Measurements from ENCODE around the gene ARSK. TPM values are rescaled to one million over a fixed set of nuclear protein-coding genes. Genes with fewer than 3 reads are reported as not detected.

ARSK gene
- total RNA-seq, 2 donors from 2014 or later, result 4.3 to 6.2 TPM

- no peak overlapping the region for H3K4me3 ChIP-seq
- TF ChIP-seq CTCF (IDR thresholded peaks at IDR 0.05) (no peak), POLR2A (IDR thresholded peaks at IDR 0.05) (no peak)
- DNase-seq (no peak), ATAC-seq (no peak)
- no peaks in the 10 kb centered on the region for H3K4me1 ChIP-seq
- no peaks in the 10 kb centered on the region for H3K36me3 ChIP-seq (replicated peaks in 1 of 2; ENCODE audit: insufficient read depth in 1 of 2, low read depth in 2 of 2)
- H3K27me3 ChIP-seq, result no peaks in the 10 kb centered on the region
- WGBS, 2 donors, result 82 to 91% methylated on average over 4 of the region's 4 CpGs
- no peaks in the 10 kb centered on the region for H3K9me3 ChIP-seq
- intact Hi-C loops (cut with DNase I), result no loop called here
- H3K27ac ChIP-seq, result no peak overlapping the region
Observed at GRCh38 chr5:95565280-95565920, 10.5 kb downstream of the ARSK start.

- Histone ChIP-seq H3K36me3 (replicated peaks in 1 of 2; ENCODE audit: insufficient read depth in 1 of 2, low read depth in 2 of 2) (no peaks in the 10 kb centered on the region), H3K27me3 (no peaks in the 10 kb centered on the region), H3K9me3 (no peaks in the 10 kb centered on the region), H3K27ac (no peak overlapping the region), H3K4me1 (no peaks in the 10 kb centered on the region), H3K4me3 (no peak overlapping the region)
- 91 to 95% methylated on average over 2 of the region's 2 CpGs for WGBS, 2 donors
- TF ChIP-seq POLR2A (IDR thresholded peaks at IDR 0.05), result no peak
- TF ChIP-seq CTCF (IDR thresholded peaks at IDR 0.05), result no peak
- intact Hi-C loops (cut with DNase I), result no loop called here
- no peak for ATAC-seq
- no peak for DNase-seq
Observed at GRCh38 chr5:95572016-95572415, 17.1 kb downstream of the ARSK start.

GRCh38 chr5:95581576-95581975, 26.7 kb downstream of the ARSK start:
- H3K27ac ChIP-seq, result no peak overlapping the region
- intact Hi-C loops (cut with DNase I), result no loop called here
- no peaks in the 10 kb centered on the region for H3K4me1 ChIP-seq
- no peak for ATAC-seq
- no peak for DNase-seq
- no peak overlapping the region for H3K4me3 ChIP-seq
- H3K27me3 ChIP-seq, result no peaks in the 10 kb centered on the region
- WGBS, 2 donors, result 91 to 99% methylated on average over 2 of the region's 2 CpGs
- no peaks in the 10 kb centered on the region for H3K9me3 ChIP-seq
- TF ChIP-seq POLR2A (IDR thresholded peaks at IDR 0.05) (no peak), CTCF (IDR thresholded peaks at IDR 0.05) (no peak)
- no peaks in the 10 kb centered on the region for H3K36me3 ChIP-seq (replicated peaks in 1 of 2; ENCODE audit: insufficient read depth in 1 of 2, low read depth in 2 of 2)

- no peaks in the 10 kb centered on the region for H3K4me1 ChIP-seq
- no peak for TF ChIP-seq CTCF (IDR thresholded peaks at IDR 0.05)
- no peak for TF ChIP-seq POLR2A (IDR thresholded peaks at IDR 0.05)
- H3K36me3 ChIP-seq (replicated peaks in 1 of 2; ENCODE audit: insufficient read depth in 1 of 2, low read depth in 2 of 2), result no peaks in the 10 kb centered on the region
- 95 to 97% methylated on average over 1 of the region's 1 CpG for WGBS, 2 donors
- H3K27ac ChIP-seq, result no peak overlapping the region
- no peak overlapping the region for H3K4me3 ChIP-seq
- no peak for ATAC-seq
- no peaks in the 10 kb centered on the region for H3K27me3 ChIP-seq
- DNase-seq, result no peak
- intact Hi-C loops (cut with DNase I), result no loop called here
- H3K9me3 ChIP-seq, result no peaks in the 10 kb centered on the region
Observed at GRCh38 chr5:95583992-95584391, 29.1 kb downstream of the ARSK start.

- 81 to 93% methylated on average over 1 of the region's 1 CpG for WGBS, 2 donors
- intact Hi-C loops (cut with DNase I), result no loop called here
- ATAC-seq, result no peak
- no peaks in the 10 kb centered on the region for H3K27me3 ChIP-seq
- no peaks in the 10 kb centered on the region for H3K9me3 ChIP-seq
- H3K27ac ChIP-seq, result no peak overlapping the region
- H3K4me3 ChIP-seq, result no peak overlapping the region
- TF ChIP-seq POLR2A (IDR thresholded peaks at IDR 0.05) (no peak), CTCF (IDR thresholded peaks at IDR 0.05) (no peak)
- H3K4me1 ChIP-seq, result peaks cover 4% of the 10 kb centered on the region
- DNase-seq, result no peak
- H3K36me3 ChIP-seq (replicated peaks in 1 of 2; ENCODE audit: insufficient read depth in 1 of 2, low read depth in 2 of 2), result no peaks in the 10 kb centered on the region
Observed at GRCh38 chr5:95590880-95591279, 36.0 kb downstream of the ARSK start.
